GM23338 (cell line): ENCODE results near the gene SVBP. TPM values are rescaled to one million over a fixed set of nuclear protein-coding genes. Genes with fewer than 3 reads are reported as not detected.

ENCODE experiments used
- ATAC-seq: fragments of 200-7000 bp; cut with Tn5 transposase; 3 replicates; pipeline ENCODE4 v1.9.1; 2020
- DNase-seq: peaks from one replicate; pipeline ENCODE4 v3.0.0-alpha.2; 2015; ENCODE audit warnings: low spot score
- H2AFZ ChIP-seq: fragments of 200-600 bp; sonication (generic); 2 replicates; pipeline ENCODE4 v1.8.0; 2016; ENCODE audit warnings: antibody characterized with exemption, mild to moderate bottlenecking, moderate library complexity
- H3F3A ChIP-seq: fragments of 200-600 bp; sonication (generic); replicated peaks from 2 replicates; pipeline ENCODE4 v1.8.0; 2017; ENCODE audit warnings: antibody characterized with exemption, mixed run types, low read depth
- H3K27ac ChIP-seq: fragments of 200-600 bp; sonication (generic); 2 replicates; pipeline ENCODE4 v1.6.1; 2016; ENCODE audit warnings: low read depth
- H3K27me3 ChIP-seq: fragments of 200-600 bp; sonication (generic); 2 replicates; pipeline ENCODE4 v1.8.0; 2016; ENCODE audit warnings: mild to moderate bottlenecking, mixed run types, moderate library complexity; ENCODE audit not compliant: insufficient read depth
- H3K36me3 ChIP-seq: fragments of 200-600 bp; sonication (generic); 2 replicates; pipeline ENCODE4 v1.8.0; 2016; ENCODE audit warnings: mild to moderate bottlenecking; ENCODE audit not compliant: insufficient read depth
- H3K4me1 ChIP-seq: fragments of 200-600 bp; sonication (generic); 2 replicates; pipeline ENCODE4 v1.8.0; 2016; ENCODE audit warnings: mild to moderate bottlenecking, moderate library complexity; ENCODE audit not compliant: insufficient read depth
- H3K4me2 ChIP-seq: fragments of 200-600 bp; sonication (generic); 2 replicates; pipeline ENCODE4 v1.7.1; 2017; ENCODE audit warnings: mixed run types
- H3K4me3 ChIP-seq: fragments of 200-600 bp; sonication (generic); 2 replicates; pipeline ENCODE4 v1.6.1; 2016; ENCODE audit warnings: mixed run types
- H3K79me2 ChIP-seq: fragments of 200-600 bp; sonication (generic); replicated peaks from 2 replicates; pipeline ENCODE4 v1.8.0; 2017; ENCODE audit warnings: mild to moderate bottlenecking; ENCODE audit not compliant: insufficient read depth
- H3K9me2 ChIP-seq: fragments of 200-600 bp; sonication (generic); 2 replicates; pipeline ENCODE4 v1.8.0; 2017; ENCODE audit not compliant: insufficient read depth
- H4K20me1 ChIP-seq: fragments of 200-600 bp; sonication (generic); replicated peaks from 2 replicates; pipeline ENCODE4 v1.8.0; 2017; ENCODE audit warnings: mild to moderate bottlenecking; ENCODE audit not compliant: insufficient read depth
- H3K27ac Mint-ChIP-seq: 2 replicates; pipeline ENCODE4 v1.8.0; 2020; ENCODE audit warnings: inconsistent platforms, mild to moderate bottlenecking, moderate library complexity, mixed read lengths
- H3K27me3 Mint-ChIP-seq: 3 replicates; pipeline ENCODE4 v1.8.0; 2022; ENCODE audit warnings: low read depth, mild to moderate bottlenecking, moderate library complexity, mixed read lengths, inconsistent platforms; ENCODE audit not compliant: insufficient read depth, poor library complexity
- H3K36me3 Mint-ChIP-seq: 3 replicates; pipeline ENCODE4 v1.8.0; 2021; ENCODE audit warnings: low read depth, mild to moderate bottlenecking, inconsistent platforms, moderate library complexity, mixed read lengths
- H3K4me1 Mint-ChIP-seq: 3 replicates; pipeline ENCODE4 v1.8.0; 2020; ENCODE audit warnings: mild to moderate bottlenecking, inconsistent platforms, mixed read lengths
- H3K4me3 Mint-ChIP-seq: 3 replicates; pipeline ENCODE4 v1.8.0; 2021; ENCODE audit warnings: moderate library complexity, mild to moderate bottlenecking, inconsistent platforms, mixed read lengths
- H3K9me3 Mint-ChIP-seq: 3 replicates; pipeline ENCODE4 v1.8.0; 2020; ENCODE audit warnings: moderate library complexity, mild to moderate bottlenecking, inconsistent platforms, mixed read lengths
- EZH2 ChIP-seq: fragments of 200-600 bp; sonication (generic); IDR thresholded peaks from one replicate; pipeline ENCODE4 v1.8.0; 2017; ENCODE audit warnings: antibody characterized with exemption, mild to moderate bottlenecking, low read depth; ENCODE audit not compliant: unreplicated experiment
- EZH2phosphoT487 ChIP-seq: fragments of 200-600 bp; sonication (generic); IDR thresholded peaks from one replicate; pipeline ENCODE4 v1.8.1; 2018; ENCODE audit warnings: antibody characterized with exemption; ENCODE audit not compliant: unreplicated experiment
- JUNB ChIP-seq: IDR thresholded peaks from one replicate; pipeline ENCODE4 v1.6.1; 2016; ENCODE audit warnings: antibody characterized with exemption; ENCODE audit not compliant: unreplicated experiment
- NANOG ChIP-seq: IDR thresholded peaks from 2 replicates; pipeline ENCODE4 v1.6.1; 2016; ENCODE audit warnings: antibody characterized with exemption, borderline replicate concordance
- POLR2AphosphoS5 ChIP-seq: IDR thresholded peaks from 2 replicates; pipeline ENCODE4 v1.6.1; 2016; ENCODE audit warnings: antibody characterized with exemption, low read depth
- STAT1 ChIP-seq: IDR thresholded peaks from one replicate; pipeline ENCODE4 v1.6.1; 2016; ENCODE audit warnings: antibody characterized with exemption; ENCODE audit not compliant: unreplicated experiment
- ZNF114 ChIP-seq: fragments of 250-450 bp; sonication (Bioruptor Pico); IDR thresholded peaks from 2 replicates; pipeline ENCODE4 v1.5.0; 2020; ENCODE audit warnings: mild to moderate bottlenecking, moderate library complexity
- ZNF331 ChIP-seq: fragments of 250-450 bp; sonication (Bioruptor Pico); IDR thresholded peaks from 2 replicates; pipeline ENCODE4 v1.5.0; 2020; ENCODE audit warnings: low read depth, mild to moderate bottlenecking, moderate library complexity
- polyA plus RNA-seq: library from polyadenylated mRNA; unstranded; fragments of >200 nt; fragmentation: Nextera tagmentation; extraction: Ambion mirVana; gene quantifications from 2 replicates; pipeline ENCODE4 v1.2.1, GENCODE V29; 2016
- total RNA-seq: library from RNA; depleted of rRNA; stranded (reverse); fragments of >200 nt; shearing (Covaris generic); gene quantifications from 2 replicates; pipeline ENCODE4 v1.2.3, GENCODE V29; 2014
- TF ChIP-seq, protein P1 (sequence below): fragments of 250-450 bp; sonication (Bioruptor Pico); IDR thresholded peaks from 2 replicates; pipeline ENCODE4 v1.5.0; 2020; ENCODE audit warnings: mild to moderate bottlenecking, moderate library complexity
- TF ChIP-seq, protein P2 (sequence below), 2 experiments: fragments of 200-600 bp in 1 of 2; sonication (generic) in 1 of 2; conservative IDR thresholded peaks; 2 replicates each; pipeline versions ENCODE4 v1.5.1 to v1.6.1; 2016 to 2017; ENCODE audit warnings: antibody characterized with exemption in 2 of 2, low read depth in 2 of 2, mild to moderate bottlenecking in 2 of 2, moderate library complexity in 1 of 2
- TF ChIP-seq, protein P3 (sequence below): IDR thresholded peaks from 2 replicates; pipeline ENCODE4 v1.6.1; 2016; ENCODE audit warnings: antibody characterized with exemption
- TF ChIP-seq, protein P4 (sequence below): IDR thresholded peaks from one replicate; pipeline ENCODE4 v1.6.1; 2018; ENCODE audit warnings: antibody characterized with exemption; ENCODE audit not compliant: unreplicated experiment

Gene SVBP
- total and polyA plus RNA-seq, 2 experiments from 2014 or later, result 22.1 to 82.1 TPM

DNA sequence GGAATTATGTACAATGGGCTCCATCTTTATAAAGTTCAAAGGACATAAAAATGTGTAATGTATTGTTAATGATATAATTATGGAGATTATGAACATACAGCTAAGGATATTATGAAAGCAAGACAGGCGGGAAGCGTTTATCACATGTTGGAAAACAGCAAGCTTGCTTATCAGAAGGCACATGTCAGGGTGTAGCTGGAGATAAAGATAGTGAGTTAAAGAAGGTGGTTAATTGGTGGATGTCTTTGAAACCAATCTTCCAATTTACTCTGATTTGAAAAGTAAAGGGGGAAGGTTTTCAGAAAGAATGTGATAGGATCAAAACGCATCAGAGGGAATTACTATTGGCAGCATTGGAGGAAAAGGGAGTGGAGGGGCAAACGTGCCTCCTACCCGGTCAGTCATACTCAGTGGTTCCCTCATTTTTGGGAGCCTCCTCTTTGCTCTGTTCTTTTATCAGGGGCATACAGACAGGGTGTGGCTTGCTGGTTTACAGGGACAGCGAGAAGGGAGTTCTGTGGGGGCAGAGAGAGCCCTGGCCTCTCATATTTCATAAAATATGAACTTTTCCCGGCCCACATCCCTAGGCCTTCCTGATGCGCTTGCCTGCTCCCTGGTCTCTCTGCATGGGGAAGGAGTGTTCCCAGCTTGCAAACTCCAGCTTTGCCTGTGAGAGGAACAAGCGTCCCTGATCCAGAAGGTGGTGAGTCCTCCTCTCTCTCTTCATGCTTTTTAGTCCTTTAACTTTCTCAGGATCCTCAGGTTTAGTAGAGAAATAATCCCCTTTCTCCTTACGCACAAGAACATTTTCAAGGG lies 8.0 kb upstream of the SVBP start:
- DNase-seq, result no peak
- no peak overlapping the region for H3K27ac ChIP-seq
- peaks cover 17% of the 10 kb centered on the region for H3K4me1 Mint-ChIP-seq

More for the DNA sequence above, 8.0 kb upstream of the SVBP start:
- Mint-ChIP-seq H3K36me3 (no peaks in the 10 kb centered on the region), H3K27ac (no peak overlapping the region; the same call in 1 of the 2 replicates), H3K27me3 (peaks cover 5% of the 10 kb centered on the region), H3K4me3 (no peak overlapping the region), H3K9me3 (no peaks in the 10 kb centered on the region)
- Histone ChIP-seq H3K27me3 (no peaks in the 10 kb centered on the region), H2AFZ (0 out of 2 replicates have a peak overlapping the region, but pooled peaks have one; percentile 8), H3K36me3 (no peaks in the 10 kb centered on the region), H3K9me2 (no peaks in the 10 kb centered on the region), H3K79me2 (no peaks in the 10 kb centered on the region), H3K4me1 (peaks cover 25% of the 10 kb centered on the region; the same call in 1 of the 2 replicates), H3K4me2 (no peak overlapping the region), H3K4me3 (no peak overlapping the region), H3F3A (no peaks in the 10 kb centered on the region), H4K20me1 (no peaks in the 10 kb centered on the region)
- peak; percentile 49 for ATAC-seq
- TF ChIP-seq, protein P1, sequence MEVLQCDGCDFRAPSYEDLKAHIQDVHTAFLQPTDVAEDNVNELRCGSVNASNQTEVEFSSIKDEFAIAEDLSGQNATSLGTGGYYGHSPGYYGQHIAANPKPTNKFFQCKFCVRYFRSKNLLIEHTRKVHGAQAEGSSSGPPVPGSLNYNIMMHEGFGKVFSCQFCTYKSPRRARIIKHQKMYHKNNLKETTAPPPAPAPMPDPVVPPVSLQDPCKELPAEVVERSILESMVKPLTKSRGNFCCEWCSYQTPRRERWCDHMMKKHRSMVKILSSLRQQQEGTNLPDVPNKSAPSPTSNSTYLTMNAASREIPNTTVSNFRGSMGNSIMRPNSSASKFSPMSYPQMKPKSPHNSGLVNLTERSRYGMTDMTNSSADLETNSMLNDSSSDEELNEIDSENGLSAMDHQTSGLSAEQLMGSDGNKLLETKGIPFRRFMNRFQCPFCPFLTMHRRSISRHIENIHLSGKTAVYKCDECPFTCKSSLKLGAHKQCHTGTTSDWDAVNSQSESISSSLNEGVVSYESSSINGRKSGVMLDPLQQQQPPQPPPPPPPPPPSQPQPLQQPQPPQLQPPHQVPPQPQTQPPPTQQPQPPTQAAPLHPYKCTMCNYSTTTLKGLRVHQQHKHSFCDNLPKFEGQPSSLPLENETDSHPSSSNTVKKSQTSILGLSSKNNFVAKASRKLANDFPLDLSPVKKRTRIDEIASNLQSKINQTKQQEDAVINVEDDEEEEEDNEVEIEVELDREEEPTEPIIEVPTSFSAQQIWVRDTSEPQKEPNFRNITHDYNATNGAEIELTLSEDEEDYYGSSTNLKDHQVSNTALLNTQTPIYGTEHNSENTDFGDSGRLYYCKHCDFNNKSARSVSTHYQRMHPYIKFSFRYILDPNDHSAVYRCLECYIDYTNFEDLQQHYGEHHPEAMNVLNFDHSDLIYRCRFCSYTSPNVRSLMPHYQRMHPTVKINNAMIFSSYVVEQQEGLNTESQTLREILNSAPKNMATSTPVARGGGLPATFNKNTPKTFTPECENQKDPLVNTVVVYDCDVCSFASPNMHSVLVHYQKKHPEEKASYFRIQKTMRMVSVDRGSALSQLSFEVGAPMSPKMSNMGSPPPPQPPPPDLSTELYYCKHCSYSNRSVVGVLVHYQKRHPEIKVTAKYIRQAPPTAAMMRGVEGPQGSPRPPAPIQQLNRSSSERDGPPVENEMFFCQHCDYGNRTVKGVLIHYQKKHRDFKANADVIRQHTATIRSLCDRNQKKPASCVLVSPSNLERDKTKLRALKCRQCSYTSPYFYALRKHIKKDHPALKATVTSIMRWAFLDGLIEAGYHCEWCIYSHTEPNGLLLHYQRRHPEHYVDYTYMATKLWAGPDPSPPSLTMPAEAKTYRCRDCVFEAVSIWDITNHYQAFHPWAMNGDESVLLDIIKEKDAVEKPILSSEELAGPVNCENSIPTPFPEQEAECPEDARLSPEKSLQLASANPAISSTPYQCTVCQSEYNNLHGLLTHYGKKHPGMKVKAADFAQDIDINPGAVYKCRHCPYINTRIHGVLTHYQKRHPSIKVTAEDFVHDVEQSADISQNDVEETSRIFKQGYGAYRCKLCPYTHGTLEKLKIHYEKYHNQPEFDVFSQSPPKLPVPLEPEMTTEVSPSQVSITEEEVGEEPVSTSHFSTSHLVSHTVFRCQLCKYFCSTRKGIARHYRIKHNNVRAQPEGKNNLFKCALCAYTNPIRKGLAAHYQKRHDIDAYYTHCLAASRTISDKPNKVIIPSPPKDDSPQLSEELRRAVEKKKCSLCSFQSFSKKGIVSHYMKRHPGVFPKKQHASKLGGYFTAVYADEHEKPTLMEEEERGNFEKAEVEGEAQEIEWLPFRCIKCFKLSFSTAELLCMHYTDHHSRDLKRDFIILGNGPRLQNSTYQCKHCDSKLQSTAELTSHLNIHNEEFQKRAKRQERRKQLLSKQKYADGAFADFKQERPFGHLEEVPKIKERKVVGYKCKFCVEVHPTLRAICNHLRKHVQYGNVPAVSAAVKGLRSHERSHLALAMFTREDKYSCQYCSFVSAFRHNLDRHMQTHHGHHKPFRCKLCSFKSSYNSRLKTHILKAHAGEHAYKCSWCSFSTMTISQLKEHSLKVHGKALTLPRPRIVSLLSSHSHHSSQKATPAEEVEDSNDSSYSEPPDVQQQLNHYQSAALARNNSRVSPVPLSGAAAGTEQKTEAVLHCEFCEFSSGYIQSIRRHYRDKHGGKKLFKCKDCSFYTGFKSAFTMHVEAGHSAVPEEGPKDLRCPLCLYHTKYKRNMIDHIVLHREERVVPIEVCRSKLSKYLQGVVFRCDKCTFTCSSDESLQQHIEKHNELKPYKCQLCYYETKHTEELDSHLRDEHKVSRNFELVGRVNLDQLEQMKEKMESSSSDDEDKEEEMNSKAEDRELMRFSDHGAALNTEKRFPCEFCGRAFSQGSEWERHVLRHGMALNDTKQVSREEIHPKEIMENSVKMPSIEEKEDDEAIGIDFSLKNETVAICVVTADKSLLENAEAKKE (CRISPR knock-in tag), result no peak
- no peak for TF ChIP-seq EZH2
- TF ChIP-seq, protein P2, sequence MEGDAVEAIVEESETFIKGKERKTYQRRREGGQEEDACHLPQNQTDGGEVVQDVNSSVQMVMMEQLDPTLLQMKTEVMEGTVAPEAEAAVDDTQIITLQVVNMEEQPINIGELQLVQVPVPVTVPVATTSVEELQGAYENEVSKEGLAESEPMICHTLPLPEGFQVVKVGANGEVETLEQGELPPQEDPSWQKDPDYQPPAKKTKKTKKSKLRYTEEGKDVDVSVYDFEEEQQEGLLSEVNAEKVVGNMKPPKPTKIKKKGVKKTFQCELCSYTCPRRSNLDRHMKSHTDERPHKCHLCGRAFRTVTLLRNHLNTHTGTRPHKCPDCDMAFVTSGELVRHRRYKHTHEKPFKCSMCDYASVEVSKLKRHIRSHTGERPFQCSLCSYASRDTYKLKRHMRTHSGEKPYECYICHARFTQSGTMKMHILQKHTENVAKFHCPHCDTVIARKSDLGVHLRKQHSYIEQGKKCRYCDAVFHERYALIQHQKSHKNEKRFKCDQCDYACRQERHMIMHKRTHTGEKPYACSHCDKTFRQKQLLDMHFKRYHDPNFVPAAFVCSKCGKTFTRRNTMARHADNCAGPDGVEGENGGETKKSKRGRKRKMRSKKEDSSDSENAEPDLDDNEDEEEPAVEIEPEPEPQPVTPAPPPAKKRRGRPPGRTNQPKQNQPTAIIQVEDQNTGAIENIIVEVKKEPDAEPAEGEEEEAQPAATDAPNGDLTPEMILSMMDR (conservative IDR thresholded peaks at IDR 0.05; ENCODE audit: low read depth in 2 of 2), result no peak
- TF ChIP-seq STAT1, result no peak
- TF ChIP-seq ZNF331, result no peak
- TF ChIP-seq ZNF114 (CRISPR knock-in tag), result no peak
- TF ChIP-seq, protein P3, sequence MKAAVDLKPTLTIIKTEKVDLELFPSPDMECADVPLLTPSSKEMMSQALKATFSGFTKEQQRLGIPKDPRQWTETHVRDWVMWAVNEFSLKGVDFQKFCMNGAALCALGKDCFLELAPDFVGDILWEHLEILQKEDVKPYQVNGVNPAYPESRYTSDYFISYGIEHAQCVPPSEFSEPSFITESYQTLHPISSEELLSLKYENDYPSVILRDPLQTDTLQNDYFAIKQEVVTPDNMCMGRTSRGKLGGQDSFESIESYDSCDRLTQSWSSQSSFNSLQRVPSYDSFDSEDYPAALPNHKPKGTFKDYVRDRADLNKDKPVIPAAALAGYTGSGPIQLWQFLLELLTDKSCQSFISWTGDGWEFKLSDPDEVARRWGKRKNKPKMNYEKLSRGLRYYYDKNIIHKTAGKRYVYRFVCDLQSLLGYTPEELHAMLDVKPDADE, result no peak
- TF ChIP-seq EZH2phosphoT487, result no peak
- TF ChIP-seq, protein P4, sequence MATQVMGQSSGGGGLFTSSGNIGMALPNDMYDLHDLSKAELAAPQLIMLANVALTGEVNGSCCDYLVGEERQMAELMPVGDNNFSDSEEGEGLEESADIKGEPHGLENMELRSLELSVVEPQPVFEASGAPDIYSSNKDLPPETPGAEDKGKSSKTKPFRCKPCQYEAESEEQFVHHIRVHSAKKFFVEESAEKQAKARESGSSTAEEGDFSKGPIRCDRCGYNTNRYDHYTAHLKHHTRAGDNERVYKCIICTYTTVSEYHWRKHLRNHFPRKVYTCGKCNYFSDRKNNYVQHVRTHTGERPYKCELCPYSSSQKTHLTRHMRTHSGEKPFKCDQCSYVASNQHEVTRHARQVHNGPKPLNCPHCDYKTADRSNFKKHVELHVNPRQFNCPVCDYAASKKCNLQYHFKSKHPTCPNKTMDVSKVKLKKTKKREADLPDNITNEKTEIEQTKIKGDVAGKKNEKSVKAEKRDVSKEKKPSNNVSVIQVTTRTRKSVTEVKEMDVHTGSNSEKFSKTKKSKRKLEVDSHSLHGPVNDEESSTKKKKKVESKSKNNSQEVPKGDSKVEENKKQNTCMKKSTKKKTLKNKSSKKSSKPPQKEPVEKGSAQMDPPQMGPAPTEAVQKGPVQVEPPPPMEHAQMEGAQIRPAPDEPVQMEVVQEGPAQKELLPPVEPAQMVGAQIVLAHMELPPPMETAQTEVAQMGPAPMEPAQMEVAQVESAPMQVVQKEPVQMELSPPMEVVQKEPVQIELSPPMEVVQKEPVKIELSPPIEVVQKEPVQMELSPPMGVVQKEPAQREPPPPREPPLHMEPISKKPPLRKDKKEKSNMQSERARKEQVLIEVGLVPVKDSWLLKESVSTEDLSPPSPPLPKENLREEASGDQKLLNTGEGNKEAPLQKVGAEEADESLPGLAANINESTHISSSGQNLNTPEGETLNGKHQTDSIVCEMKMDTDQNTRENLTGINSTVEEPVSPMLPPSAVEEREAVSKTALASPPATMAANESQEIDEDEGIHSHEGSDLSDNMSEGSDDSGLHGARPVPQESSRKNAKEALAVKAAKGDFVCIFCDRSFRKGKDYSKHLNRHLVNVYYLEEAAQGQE, result no peak
- TF ChIP-seq POLR2AphosphoS5, result no peak
- TF ChIP-seq NANOG, result no peak
- TF ChIP-seq JUNB, result no peak
